ENCODE results near the gene SYNE3. TPM values are rescaled to one million over a fixed set of nuclear protein-coding genes. Genes with fewer than 3 reads are reported as not detected.

The SYNE3 gene
- total and polyA plus RNA-seq, 12 donors: 1.8 to 24.8 (median 10.8) TPM

DNA sequence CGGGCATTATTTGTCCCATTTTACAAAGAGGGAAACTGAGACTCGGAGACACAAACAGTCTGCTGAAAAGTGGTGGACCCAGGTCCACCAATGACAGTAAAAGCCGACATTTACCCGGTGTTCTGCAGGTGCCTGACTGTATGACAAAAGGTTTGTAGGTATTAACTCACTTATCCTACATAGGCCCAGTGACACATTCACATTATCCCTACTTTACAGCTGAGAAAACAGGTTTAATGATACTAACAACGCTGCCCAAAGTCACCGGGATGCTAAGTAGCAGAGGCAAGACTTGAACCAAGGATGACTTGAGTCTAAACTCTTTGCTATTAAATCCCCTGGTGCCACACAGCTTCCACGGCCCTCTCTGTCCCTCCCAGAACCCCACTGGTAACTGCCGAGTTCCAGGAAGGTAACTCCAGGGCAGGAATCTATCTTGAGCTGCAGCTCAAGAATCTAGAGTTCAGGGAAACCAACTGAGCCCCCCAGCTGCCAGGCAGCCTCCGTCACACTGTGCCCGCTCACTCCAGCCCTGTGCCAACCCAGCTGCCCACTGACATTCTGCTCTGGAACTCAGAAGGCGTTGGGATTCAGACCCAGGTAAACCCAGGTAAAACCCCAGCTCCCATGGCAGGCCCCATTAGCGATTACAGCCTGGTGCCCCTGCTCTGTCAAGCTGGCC is 33.7 kb downstream of the SYNE3 start:
- WGBS, 4 donors: 77 to 96% (median 80%) methylated on average over 4 to 12 of the region's 12 CpGs
- H3K36me3 ChIP-seq (replicated peaks in 1 of 2): no peaks in the 10 kb centered on the region
- intact Hi-C loops (cut with DNase I): no loop called here
- no peak overlapping the region for H3K4me3 ChIP-seq
- no peaks in the 10 kb centered on the region for H3K9me3 ChIP-seq (replicated peaks in 1 of 3)
- TF ChIP-seq POLR2A (IDR thresholded peaks at IDR 0.05): no peak
- TF ChIP-seq, protein P1, sequence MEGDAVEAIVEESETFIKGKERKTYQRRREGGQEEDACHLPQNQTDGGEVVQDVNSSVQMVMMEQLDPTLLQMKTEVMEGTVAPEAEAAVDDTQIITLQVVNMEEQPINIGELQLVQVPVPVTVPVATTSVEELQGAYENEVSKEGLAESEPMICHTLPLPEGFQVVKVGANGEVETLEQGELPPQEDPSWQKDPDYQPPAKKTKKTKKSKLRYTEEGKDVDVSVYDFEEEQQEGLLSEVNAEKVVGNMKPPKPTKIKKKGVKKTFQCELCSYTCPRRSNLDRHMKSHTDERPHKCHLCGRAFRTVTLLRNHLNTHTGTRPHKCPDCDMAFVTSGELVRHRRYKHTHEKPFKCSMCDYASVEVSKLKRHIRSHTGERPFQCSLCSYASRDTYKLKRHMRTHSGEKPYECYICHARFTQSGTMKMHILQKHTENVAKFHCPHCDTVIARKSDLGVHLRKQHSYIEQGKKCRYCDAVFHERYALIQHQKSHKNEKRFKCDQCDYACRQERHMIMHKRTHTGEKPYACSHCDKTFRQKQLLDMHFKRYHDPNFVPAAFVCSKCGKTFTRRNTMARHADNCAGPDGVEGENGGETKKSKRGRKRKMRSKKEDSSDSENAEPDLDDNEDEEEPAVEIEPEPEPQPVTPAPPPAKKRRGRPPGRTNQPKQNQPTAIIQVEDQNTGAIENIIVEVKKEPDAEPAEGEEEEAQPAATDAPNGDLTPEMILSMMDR (IDR thresholded peaks at IDR 0.05): no peak
- H3K4me1 ChIP-seq (replicated peaks in 1 of 2): peaks cover 20 to 35% of the 10 kb centered on the region in 2 donors
- no peak for DNase-seq
- H3K27me3 ChIP-seq: no peaks in the 10 kb centered on the region
- peak overlapping the region in 4 of 5 donors; percentile 32 to 76 (median 66) for H3K27ac ChIP-seq

DNA sequence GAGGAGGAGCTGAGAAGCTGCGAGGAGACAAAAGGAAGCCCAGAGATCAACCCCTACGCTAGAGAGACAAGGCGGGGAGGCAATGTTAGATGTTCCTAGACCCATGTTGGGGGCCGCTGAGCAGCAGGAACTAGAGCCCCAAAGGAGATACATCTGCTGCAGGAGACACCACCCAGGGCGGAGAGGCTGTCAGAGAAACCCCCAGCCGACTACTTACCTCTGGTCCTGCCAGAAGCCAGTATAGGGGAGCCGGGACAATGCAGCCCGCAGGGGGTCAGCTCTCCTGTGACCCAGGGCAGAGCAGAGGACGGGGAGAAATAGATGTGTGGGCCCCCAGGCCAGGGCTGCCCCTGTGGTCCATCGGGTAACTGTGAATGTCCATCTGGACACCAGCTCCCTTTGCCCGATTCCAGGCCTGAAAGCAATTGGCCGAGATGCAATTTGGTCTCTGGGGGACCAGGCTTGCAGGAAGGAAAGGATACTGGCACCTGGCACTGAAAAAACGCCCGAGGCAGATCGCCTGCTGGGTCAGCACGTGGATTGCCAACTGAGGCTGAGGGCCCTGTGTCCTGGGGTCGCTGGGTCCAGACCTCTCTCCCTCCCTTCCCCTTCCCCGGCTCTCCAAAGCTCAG is 34.9 kb downstream of the SYNE3 start:
- peaks cover 20 to 35% of the 10 kb centered on the region in 2 donors for H3K4me1 ChIP-seq (replicated peaks in 1 of 2)
- no peak overlapping the region for H3K4me3 ChIP-seq
- no peaks in the 10 kb centered on the region for H3K27me3 ChIP-seq
- no peak for DNase-seq
- peak overlapping the region in 1 of 5 donors; percentile 30 for H3K27ac ChIP-seq
- TF ChIP-seq POLR2A (IDR thresholded peaks at IDR 0.05): no peak
- H3K36me3 ChIP-seq (replicated peaks in 1 of 2): no peaks in the 10 kb centered on the region
- 86 to 98% (median 88%) methylated on average over 13 to 18 of the region's 18 CpGs for WGBS, 4 donors
- H3K9me3 ChIP-seq (replicated peaks in 1 of 3): no peaks in the 10 kb centered on the region
- intact Hi-C loops (cut with DNase I): no loop called here

DNA sequence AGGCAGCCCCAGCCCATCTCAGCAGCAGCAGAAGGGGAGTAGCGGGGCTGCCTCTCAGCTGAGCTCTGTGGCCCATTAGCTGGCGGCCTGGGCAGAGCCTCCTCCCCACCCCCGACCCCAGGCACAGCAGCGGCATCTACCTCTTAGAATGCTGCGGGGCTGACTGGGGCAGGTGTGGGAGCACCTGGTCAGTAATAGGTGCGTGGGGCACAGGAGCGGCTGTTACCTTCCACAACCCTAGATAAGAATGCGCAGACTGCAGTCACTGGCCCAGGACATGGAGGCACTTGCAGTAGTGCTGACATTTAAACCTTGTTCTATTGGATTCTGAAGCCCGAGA is 35.6 kb downstream of the SYNE3 start:
- H3K27me3 ChIP-seq: no peaks in the 10 kb centered on the region
- H3K4me1 ChIP-seq (replicated peaks in 1 of 2): peaks cover 20 to 35% of the 10 kb centered on the region in 2 donors
- H3K4me3 ChIP-seq: no peak overlapping the region
- peak overlapping the region in 4 of 5 donors; percentile 48 to 82 (median 58) for H3K27ac ChIP-seq
- H3K9me3 ChIP-seq (replicated peaks in 1 of 3): no peaks in the 10 kb centered on the region
- WGBS, 4 donors: 91 to 97% (median 97%) methylated on average over 5 to 9 of the region's 9 CpGs
- intact Hi-C loops (cut with DNase I): no loop called here
- TF ChIP-seq, protein P1 (IDR thresholded peaks at IDR 0.05): no peak
- no peak for TF ChIP-seq POLR2A (IDR thresholded peaks at IDR 0.05)
- DNase-seq: no peak
- no peaks in the 10 kb centered on the region for H3K36me3 ChIP-seq (replicated peaks in 1 of 2)

DNA sequence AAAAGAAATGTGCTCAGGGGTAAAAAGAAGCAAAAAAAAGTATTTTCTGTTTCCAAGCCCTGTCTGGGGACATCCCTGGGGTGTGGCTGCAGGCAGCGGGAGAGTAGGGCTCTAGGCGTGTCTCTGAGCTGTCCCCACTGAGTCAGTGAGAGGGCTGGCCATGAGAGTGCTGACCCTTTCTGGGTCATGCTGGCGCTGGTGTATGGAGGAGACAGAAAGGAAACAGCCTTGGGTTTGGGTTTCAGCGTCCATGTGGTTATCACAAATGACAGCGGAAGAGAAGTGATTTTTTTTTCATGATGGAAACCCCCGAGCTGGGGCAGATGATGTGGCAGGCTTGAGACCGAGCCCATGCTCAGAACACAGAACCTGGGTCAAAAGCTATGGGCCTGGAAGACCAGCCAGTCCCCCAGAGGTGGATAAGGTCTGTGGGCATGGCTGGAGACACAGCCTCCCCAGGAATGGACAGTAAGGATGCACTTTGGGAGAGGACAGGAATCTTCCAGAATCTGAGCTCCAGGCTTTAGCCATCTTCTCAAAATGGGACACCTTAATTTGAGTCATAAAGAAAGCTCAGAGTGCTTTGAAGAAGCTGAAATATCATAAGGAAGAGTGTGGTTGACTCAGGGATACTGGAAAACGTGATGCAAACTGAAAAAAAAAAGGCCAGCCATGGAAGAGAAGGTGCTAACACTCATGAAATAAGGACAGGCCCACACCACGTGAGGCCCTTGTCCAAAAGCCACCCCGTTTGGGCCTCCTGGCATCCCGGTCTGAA is 36.2 kb downstream of the SYNE3 start:
- no peak overlapping the region for H3K4me3 ChIP-seq
- no peaks in the 10 kb centered on the region for H3K27me3 ChIP-seq
- 51 to 74% (median 56%) methylated on average over 10 to 11 of the region's 11 CpGs for WGBS, 4 donors
- TF ChIP-seq POLR2A (IDR thresholded peaks at IDR 0.05): peak in 1 of 2 donors; percentile 33
- TF ChIP-seq, protein P1 (IDR thresholded peaks at IDR 0.05): no peak
- DNase-seq: peak; percentile 70 to 90 (median 88)
- H3K36me3 ChIP-seq (replicated peaks in 1 of 2): peaks cover 0 to 1% of the 10 kb centered on the region in 2 donors
- intact Hi-C loops (cut with DNase I): no loop called here
- no peaks in the 10 kb centered on the region for H3K9me3 ChIP-seq (replicated peaks in 1 of 3)
- H3K4me1 ChIP-seq (replicated peaks in 1 of 2): peaks cover 20 to 35% of the 10 kb centered on the region in 2 donors
- peak overlapping the region in 4 of 5 donors; percentile 51 to 82 (median 58) for H3K27ac ChIP-seq
